ENCODE data around the gene PCGF3.
A peak's percentile ranks its signal among the peaks of the same experiment; 100 is the strongest.

PCGF3 gene

DNA sequence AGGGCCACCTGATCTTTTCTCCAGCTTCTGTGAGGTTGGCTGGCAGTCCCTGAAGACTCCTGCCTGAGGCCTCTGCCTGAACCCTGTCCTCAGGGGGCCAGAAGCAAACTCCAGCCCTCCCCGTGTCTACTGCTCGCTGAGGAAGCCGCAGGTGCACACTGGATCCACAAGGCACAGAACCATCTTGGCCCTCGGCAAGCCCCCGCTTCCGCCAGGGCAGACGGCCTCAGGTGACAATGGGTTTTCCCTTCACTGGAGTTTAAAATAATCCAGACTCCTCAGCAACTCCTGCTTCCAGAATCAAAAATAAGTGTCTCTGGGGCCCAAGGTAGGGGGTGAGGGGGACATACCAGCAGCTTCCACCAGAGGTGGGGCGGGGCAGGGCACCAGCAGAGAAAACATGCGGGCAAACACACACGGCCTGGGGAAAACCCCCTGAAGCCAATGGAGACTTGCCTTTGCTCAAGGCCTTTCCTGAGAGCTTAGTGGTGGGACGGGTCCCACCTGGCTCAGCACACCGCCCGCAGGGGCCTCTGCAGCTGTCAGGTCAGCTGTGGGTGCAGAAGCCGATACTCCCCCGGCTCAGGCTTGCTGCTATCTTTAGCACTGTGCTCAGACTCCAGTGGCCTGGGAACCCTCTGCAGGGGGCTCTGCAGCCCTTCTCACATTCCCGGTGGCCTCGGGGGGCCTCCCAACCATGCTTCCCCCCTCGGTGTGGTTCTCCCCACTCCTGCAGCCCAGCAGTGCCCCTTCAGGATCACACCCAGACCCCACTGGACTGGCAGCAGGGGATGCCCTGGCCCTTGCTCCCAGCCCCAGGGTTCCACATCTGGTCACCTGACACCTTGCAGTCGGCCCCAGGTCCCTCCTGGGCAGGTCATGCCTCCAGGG lies 29.4 kb upstream of the PCGF3 start:
- ATAC-seq (ENCODE audit: low read depth) (peak; percentile 29), DNase-seq (ENCODE audit: low spot score in 2 of 2) (no peak)
- peaks cover 7% of the 10 kb centered on the region for H3K36me3 Mint-ChIP-seq
- H3K27me3 Mint-ChIP-seq, result no peaks in the 10 kb centered on the region
- peaks cover 29% of the 10 kb centered on the region for H3K4me1 Mint-ChIP-seq
- peak overlapping the region; percentile 62 for H3K27ac Mint-ChIP-seq
- H3K4me3 Mint-ChIP-seq, result peak overlapping the region; percentile 54
- H3K9me3 Mint-ChIP-seq, result no peaks in the 10 kb centered on the region

DNA sequence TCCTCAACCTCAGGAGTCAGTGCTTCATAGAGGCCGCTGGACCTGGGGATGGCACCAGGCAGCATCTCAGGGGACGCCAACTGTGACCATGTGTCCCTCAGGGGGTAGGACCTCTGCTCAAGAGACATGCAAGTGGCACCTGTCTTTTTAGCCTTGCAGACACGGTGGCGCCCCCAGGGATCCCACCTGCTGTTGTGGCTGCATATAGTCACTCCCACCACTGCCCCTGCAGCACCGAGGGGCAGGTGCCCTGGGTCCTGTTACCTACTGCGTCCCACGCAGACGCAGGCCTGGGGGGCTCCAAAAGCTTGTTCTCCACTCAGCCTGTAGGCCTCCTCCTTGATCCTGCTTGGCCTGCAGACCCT lies 28.8 kb upstream of the PCGF3 start:
- peak overlapping the region; percentile 62 for H3K27ac Mint-ChIP-seq
- peak overlapping the region; percentile 39 for H3K4me3 Mint-ChIP-seq
- H3K36me3 Mint-ChIP-seq, result peaks cover 7% of the 10 kb centered on the region
- no peaks in the 10 kb centered on the region for H3K27me3 Mint-ChIP-seq
- no peak for DNase-seq (ENCODE audit: low spot score in 2 of 2)
- peaks cover 29% of the 10 kb centered on the region for H3K4me1 Mint-ChIP-seq
- no peak for ATAC-seq (ENCODE audit: low read depth)
- H3K9me3 Mint-ChIP-seq, result no peaks in the 10 kb centered on the region

DNA sequence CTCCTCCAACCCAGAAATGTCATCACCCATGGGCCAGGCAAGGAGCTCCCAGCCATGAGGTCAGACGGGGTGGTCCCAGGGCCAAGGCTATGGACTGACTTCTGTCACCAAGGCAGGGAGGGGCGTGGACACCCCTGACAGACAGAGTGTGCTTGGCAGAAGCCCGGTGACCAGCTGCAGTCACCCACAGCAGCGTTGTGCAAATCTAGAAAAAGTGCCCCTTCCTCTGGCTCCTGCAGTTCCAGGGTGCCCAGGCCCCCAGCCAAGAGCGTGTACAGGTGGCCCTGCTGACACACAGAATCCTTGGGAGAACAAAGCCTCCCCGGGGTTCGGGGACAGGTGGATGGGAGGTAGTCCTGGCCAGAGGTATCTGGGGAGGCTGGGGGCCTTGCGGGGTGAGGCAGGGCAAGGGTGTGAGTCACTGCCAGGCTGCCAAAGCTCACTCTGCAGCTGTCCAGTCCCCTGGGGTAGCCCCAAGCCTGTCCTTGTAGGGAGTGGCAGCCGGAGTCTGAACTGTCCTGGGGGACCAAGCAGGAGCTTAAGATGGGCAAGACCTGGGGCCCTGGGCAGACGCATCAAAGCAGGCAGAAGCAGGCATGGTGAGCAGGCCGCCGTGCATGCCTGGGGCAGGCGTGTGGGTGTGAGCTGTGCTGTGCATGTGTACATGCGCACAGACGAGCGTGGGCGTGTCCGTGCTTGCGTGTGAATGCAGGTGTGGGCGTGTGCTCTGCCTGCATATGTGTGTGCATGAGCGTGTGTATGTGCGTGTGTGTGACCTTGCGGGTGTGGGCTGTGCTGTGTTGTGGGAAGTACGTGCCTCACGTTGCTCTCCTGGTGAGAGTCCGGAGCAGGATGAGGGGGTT lies 28.0 kb upstream of the PCGF3 start:
- H3K4me1 Mint-ChIP-seq, result peaks cover 31% of the 10 kb centered on the region
- ATAC-seq (ENCODE audit: low read depth) (peak; percentile 10), DNase-seq (ENCODE audit: low spot score in 2 of 2) (no peak)
- peaks cover 4% of the 10 kb centered on the region for H3K36me3 Mint-ChIP-seq
- no peaks in the 10 kb centered on the region for H3K27me3 Mint-ChIP-seq
- H3K27ac Mint-ChIP-seq, result peak overlapping the region; percentile 62
- no peak overlapping the region for H3K4me3 Mint-ChIP-seq
- no peaks in the 10 kb centered on the region for H3K9me3 Mint-ChIP-seq

DNA sequence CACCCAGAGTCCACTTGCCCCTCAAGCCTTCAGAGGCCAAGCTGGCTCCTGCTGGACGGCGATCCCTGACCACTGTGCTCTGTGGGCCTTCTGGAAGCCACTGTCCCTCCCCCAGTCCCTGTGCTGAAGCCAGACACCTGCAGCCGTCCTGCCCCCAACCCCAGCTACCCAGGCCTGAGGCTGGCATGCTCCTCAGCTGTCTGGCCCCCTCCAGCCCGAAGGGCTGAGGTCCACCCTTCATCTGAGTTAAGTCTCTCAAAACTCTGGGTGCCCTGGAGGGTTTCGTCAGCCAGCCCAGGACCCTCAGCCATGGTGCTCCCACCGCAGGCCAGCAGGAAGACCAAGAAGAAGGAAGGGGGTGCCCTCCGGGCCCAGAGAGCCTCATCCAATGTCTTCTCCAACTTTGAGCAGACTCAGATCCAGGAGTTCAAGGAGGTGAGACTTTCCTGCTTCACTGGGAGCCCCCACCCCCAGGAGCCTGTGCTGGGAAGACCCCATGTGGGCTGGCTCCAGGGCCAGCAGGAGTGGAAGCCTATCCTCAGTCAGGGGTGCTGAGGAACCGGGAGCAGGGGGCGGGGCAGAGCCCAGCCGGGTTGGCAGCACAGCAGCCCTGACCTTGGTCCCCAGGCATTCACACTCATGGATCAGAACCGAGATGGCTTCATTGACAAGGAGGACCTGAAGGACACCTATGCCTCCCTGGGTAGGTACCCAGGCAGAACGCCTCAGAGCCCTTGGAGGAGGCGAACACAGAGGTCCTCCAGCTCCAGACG lies 27.1 kb upstream of the PCGF3 start:
- Mint-ChIP-seq H3K4me3 (no peak overlapping the region), H3K4me1 (peaks cover 31% of the 10 kb centered on the region), H3K9me3 (no peaks in the 10 kb centered on the region), H3K27me3 (no peaks in the 10 kb centered on the region), H3K36me3 (peaks cover 2% of the 10 kb centered on the region), H3K27ac (no peak overlapping the region)
- ATAC-seq (ENCODE audit: low read depth) (no peak), DNase-seq (ENCODE audit: low spot score in 2 of 2) (no peak)

DNA sequence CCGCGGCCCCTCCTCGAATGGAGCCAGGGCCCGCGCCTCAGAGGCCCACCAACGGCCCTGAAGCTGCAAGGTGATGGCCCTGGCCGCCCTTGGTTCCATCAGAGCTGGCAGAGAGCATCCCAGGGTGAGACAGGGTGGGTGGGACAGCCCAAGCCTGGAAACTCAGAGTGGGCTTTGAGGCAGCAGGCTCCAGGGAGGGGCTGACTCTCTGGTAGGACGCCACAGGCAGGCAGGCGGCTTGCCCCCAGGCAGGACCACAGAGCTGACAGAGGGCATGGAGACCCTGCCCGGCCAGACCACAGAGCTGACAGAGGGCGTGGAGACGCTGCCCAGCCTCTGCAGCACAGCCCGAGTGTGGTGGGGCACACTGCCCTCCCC lies 26.5 kb upstream of the PCGF3 start:
- ATAC-seq (ENCODE audit: low read depth), result no peak
- Mint-ChIP-seq H3K27me3 (no peaks in the 10 kb centered on the region), H3K9me3 (no peaks in the 10 kb centered on the region)

DNA sequence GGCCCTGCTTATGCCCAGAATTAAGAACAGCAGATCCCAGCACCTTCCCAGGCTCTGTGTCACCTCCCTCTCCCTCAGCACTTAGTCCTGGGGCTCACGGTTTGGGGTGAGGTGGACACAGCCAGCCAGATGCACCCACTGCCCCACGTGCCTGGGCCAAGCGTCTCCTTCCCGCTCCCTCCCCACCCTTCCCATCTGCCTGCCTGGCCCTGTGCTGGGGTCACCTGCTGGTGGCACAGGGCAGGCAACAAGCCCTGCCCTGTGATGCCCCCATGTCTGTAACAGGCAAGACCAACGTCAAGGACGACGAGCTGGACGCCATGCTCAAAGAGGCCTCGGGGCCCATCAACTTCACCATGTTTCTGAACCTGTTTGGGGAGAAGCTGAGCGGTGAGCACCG lies 26.0 kb upstream of the PCGF3 start:
- H3K4me3 Mint-ChIP-seq, result no peak overlapping the region

More for the DNA sequence above, 26.5 kb upstream of the PCGF3 start:
- H3K36me3 Mint-ChIP-seq, result peaks cover under 1% of the 10 kb centered on the region
- H3K4me1 Mint-ChIP-seq, result peaks cover 32% of the 10 kb centered on the region
- no peak for DNase-seq (ENCODE audit: low spot score in 2 of 2)
- no peak overlapping the region for H3K4me3 Mint-ChIP-seq
- H3K27ac Mint-ChIP-seq, result no peak overlapping the region

DNA sequence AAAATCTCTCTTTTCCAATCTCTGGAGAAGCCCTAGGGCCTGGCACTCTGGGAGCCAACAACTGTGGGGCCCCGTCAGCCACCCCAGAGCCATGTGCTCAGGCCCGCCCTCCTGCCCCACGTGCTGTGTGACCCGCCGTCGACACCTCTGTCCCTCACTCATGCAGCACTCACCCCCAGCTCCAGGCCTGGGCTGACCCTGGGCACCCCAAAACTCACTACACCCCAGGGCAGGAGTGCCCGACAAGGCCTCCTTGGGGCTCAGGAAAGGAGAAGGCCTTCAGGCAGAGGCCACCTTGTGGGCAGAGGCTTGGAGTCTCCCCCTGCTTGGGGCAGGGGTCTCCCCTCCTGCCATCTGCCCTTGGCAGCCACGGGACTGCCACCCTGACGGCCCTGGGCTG lies 25.5 kb upstream of the PCGF3 start:
- DNase-seq (ENCODE audit: low spot score in 2 of 2) (no peak), ATAC-seq (ENCODE audit: low read depth) (no peak)
- Mint-ChIP-seq H3K4me3 (no peak overlapping the region), H3K27me3 (peaks cover 2% of the 10 kb centered on the region), H3K9me3 (no peaks in the 10 kb centered on the region), H3K36me3 (no peaks in the 10 kb centered on the region), H3K27ac (no peak overlapping the region), H3K4me1 (peaks cover 32% of the 10 kb centered on the region)

More for the DNA sequence above, 26.0 kb upstream of the PCGF3 start:
- DNase-seq (ENCODE audit: low spot score in 2 of 2) (no peak), ATAC-seq (ENCODE audit: low read depth) (no peak)
- Mint-ChIP-seq H3K27ac (no peak overlapping the region), H3K27me3 (no peaks in the 10 kb centered on the region), H3K36me3 (no peaks in the 10 kb centered on the region), H3K4me1 (peaks cover 32% of the 10 kb centered on the region), H3K9me3 (no peaks in the 10 kb centered on the region)

DNA sequence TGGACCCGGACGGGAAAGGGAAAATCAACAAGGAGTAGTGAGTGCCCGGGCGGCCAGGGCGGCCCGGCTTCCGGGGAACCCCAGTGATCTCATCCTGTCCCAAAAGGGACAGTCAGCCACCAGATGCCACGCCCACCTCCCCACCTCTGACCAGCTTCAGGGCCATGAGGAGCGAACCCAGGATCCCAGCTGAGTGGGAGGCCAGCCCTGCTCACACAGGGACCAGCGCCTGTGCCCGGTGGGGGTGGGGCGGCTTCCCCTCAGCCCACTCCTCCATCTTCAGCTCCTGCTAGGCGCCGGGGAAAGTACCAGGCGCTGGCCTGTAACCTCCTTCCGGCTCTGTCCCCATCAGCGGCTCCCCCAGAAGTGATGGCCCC lies 25.1 kb upstream of the PCGF3 start:
- peaks cover 4% of the 10 kb centered on the region for H3K27me3 Mint-ChIP-seq
- no peaks in the 10 kb centered on the region for H3K9me3 Mint-ChIP-seq
- ATAC-seq (ENCODE audit: low read depth) (no peak), DNase-seq (ENCODE audit: low spot score in 2 of 2) (no peak)
- H3K4me1 Mint-ChIP-seq, result peaks cover 29% of the 10 kb centered on the region
- no peak overlapping the region for H3K27ac Mint-ChIP-seq
- H3K4me3 Mint-ChIP-seq, result peak overlapping the region; percentile 71
- no peaks in the 10 kb centered on the region for H3K36me3 Mint-ChIP-seq

DNA sequence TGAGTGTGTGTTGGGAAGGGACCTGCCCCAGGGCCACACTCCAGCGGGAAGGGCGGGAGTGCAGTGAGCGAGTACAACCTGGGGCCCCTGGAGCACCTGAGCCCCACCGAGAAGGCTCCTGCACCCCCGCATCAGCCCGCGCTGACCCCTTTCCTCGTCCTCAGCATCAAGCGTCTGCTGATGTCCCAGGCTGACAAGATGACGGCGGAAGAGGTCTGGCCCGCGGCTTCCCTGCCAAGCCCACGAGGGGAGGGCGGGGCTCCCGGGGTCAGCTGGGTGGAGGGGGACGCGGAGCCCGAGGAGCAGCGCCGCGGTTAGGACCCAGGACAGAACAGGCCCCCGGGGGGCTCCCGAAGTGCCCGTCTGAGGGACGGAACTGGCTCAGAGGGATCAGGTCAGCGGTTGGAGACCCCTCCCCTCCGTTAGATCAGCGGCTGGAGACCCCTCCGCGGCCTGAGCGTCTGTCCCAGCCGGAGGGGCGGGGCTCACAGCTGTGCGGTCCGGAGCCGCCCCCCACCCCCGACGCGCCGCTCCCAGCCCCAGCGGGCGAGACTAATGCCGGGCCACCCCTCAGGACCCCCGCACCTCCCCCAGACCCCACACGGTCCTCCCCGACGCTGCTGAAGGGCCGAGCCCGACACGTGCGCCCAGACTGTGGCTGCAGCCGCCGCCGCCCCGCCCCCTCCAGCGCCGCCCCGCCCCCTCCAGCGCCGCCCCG lies 24.5 kb upstream of the PCGF3 start:
- H3K4me3 Mint-ChIP-seq, result peak overlapping the region; percentile 71
- ATAC-seq (ENCODE audit: low read depth), result peak; percentile 41
- H3K36me3 Mint-ChIP-seq, result no peaks in the 10 kb centered on the region
- peaks cover 4% of the 10 kb centered on the region for H3K27me3 Mint-ChIP-seq
- H3K4me1 Mint-ChIP-seq, result peaks cover 26% of the 10 kb centered on the region
- no peaks in the 10 kb centered on the region for H3K9me3 Mint-ChIP-seq
- no peak for DNase-seq (ENCODE audit: low spot score in 2 of 2)
- H3K27ac Mint-ChIP-seq, result no peak overlapping the region

DNA sequence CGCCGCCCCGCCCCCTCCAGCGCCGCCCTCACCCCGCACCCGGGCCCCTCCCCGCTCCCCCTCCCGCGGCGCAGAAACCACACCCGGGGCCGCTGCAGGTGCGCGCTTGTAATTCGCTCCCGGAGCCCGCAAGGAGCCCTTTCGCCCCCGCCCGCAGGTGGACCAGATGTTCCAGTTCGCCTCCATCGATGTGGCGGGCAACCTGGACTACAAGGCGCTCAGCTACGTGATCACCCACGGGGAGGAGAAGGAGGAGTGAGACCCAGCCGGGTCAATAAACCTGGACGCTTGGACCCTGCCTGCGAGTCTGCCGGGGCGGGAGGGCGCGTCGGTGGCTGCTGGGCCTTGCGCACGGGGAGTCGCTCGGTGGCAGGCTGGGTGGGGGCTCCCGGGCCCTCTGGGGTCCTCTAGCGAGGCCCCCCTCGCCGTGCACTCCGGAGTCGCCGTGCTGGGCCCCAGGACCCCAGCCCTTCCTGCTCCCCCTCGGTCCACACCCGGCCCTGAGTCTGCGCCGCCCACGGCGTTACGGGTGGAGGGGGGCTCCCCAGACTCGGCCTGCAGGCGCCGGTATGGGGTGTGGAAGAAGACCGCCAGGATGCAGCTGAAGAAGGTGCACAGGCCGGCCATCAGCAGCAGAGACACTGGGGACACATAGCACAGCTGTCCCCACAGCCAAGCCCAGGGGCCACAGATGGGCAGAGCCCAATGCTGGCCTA lies 23.7 kb upstream of the PCGF3 start:
- Mint-ChIP-seq H3K27me3 (peaks cover 4% of the 10 kb centered on the region), H3K27ac (no peak overlapping the region), H3K4me3 (peak overlapping the region; percentile 69), H3K36me3 (no peaks in the 10 kb centered on the region), H3K9me3 (no peaks in the 10 kb centered on the region), H3K4me1 (peaks cover 22% of the 10 kb centered on the region)
- ATAC-seq (ENCODE audit: low read depth), result peak; percentile 45
- DNase-seq (ENCODE audit: low spot score in 2 of 2), result peak in 1 of 2 donors; percentile 52

DNA sequence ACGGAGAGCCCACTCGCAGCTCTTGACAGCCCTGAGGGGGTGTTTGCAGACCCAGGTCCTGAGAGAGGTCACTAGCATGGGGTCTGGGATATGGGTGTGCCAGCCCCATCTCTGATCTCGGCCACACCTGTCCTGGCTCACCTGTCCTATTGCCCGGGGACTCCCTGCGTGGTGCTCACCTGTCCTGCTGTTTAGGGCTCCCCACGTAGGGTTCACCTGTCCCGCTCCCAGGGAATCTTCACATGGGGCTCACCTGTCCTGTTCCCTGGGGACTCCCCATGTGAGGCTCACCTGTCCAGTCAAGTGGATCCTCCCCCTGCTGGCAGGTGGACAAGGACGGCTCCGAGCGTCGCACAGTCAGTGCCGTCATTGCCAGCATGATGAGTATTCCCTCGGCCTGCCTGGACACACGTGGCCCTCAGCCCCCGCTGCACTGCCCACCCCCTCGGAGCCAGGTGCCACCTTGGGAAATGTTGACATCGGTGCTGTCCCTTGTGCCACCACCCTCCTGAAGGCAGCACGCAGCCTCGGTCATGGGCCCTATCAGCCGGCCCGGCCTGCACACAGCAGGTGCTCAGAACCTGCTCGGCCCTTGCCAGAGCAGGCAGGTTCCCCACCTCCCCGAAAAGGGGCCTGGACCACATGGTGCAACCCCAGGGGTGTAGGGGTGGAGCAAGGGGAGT lies 23.0 kb upstream of the PCGF3 start:
- H3K9me3 Mint-ChIP-seq, result no peaks in the 10 kb centered on the region
- no peak overlapping the region for H3K27ac Mint-ChIP-seq
- DNase-seq (ENCODE audit: low spot score in 2 of 2) (no peak), ATAC-seq (ENCODE audit: low read depth) (no peak)
- no peaks in the 10 kb centered on the region for H3K36me3 Mint-ChIP-seq
- peak overlapping the region; percentile 59 for H3K4me3 Mint-ChIP-seq
- peaks cover 17% of the 10 kb centered on the region for H3K4me1 Mint-ChIP-seq
- H3K27me3 Mint-ChIP-seq, result peaks cover 5% of the 10 kb centered on the region

DNA sequence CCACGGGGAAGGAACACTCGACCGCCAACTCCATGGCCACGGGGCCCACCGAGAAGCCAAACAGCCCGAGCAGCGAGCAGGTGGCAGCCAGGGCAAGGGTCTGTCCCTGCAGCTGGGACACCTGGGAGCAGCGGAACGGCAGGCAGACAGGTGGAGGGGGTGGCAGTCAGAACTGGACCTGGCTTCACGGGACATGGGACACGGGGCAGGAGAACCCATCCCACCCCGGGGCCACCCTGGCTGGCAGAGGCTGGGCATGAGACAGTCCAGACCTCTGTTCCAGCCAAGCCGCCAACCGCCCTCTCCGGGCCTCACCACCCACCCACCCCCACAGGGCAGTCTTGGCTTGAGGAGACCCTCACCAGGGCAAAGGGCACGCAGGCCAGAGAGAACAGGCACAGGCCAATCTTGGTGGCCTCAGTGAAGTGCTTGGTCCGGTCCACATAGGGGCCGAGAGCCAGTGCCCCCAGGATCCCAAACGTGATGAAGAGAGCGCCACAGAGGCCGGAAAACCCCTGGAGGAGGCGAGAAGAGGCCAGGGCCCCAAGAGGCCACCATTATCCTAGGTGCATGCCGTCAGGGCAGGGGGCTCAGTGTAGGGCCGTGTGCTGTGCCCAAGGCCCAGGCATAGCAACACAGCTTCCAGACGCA lies 22.3 kb upstream of the PCGF3 start:
- Mint-ChIP-seq H3K4me1 (peaks cover 13% of the 10 kb centered on the region), H3K9me3 (no peaks in the 10 kb centered on the region), H3K27me3 (peaks cover 6% of the 10 kb centered on the region), H3K4me3 (no peak overlapping the region), H3K36me3 (no peaks in the 10 kb centered on the region), H3K27ac (no peak overlapping the region)
- no peak for DNase-seq (ENCODE audit: low spot score in 2 of 2)
- ATAC-seq (ENCODE audit: low read depth), result no peak
